Stimulated activated CD8-positive, alpha-beta memory T cell treated with anti-CD3 and anti-CD28 coated beads, Interleukin-7, amount 100 ng/mL, for 1 hour (primary cell): ENCODE measurements around the gene GFOD2.
"Not testable (repeated sequence)": the region's sequence is repeated elsewhere in the genome, so short reads cannot be mapped to it uniquely, and the experiment has no call there.

Experiments
- DNase-seq, 2 donors: peaks; one replicate each; pipeline ENCODE4 v3.0.0-alpha.2; 2020; ENCODE audit warnings: low read depth in 2 of 2

The GFOD2 gene

DNA sequence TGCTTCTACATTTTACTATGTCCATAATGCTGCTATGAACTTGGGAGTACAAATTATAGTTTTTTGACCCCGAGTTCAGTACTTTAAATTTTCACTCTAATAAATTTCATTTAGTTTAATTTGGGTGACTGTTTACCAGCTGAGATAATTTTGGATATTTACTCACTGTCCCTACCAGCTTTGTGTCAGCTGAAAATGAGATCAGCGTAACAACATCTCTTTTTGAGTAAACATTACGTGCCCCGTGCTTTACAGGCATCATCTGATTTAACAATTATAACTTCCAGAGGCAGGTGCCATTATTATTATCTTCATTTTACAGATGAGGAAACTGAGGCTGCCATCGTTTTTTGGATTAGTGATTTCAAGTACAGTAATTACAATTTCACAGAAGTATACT is 15.0 kb downstream of the GFOD2 start:
- no peak for DNase-seq

- DNase-seq: no peak
Measured at GRCh38 chr16:67703626-67704025, 15.5 kb downstream of the GFOD2 start.

- DNase-seq: no peak
Measured at GRCh38 chr16:67702130-67702529, 17.0 kb downstream of the GFOD2 start.

DNA sequence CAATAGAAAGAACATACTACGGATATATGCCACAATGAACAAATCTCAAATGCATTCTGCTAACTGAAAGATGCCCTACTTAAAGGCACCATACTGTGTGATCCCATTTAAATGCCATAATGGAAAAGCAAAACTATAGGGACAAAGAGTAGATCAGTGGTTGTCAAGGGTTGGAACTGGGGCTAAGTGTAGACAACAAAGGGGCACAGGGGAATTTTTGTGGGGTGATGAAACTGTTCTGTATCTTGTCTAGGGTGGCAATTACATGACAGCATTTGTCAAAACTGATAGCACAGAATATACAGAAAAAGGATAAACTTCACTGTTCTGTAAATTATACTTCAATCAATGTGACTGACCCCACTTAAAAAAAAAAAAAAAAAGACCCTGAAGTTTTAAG is 17.7 kb downstream of the GFOD2 start:
- no peak for DNase-seq

DNA sequence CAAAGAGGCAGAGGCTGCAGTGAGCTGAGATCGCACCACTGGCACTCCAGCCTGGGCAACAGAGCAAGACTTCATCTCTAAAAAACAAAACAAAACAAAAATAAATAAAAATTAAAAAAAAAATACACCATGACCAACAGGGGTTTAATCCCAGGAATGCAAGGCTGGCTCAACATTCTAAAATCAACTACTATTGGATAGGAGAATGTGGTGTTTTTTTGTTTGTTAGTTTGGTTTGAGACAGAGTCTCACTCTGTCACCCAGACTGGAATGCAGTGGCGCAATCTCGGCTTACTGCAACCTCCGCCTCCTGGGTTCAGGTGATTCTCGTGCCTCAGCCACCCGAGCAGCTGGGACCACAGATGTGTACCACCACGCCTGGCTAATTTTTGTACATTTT is 19.9 kb downstream of the GFOD2 start:
- no peak for DNase-seq

- no peak for DNase-seq
Measured at GRCh38 chr16:67697422-67698185, 21.5 kb downstream of the GFOD2 start.

GRCh38 chr16:67694611-67695010 is 24.5 kb downstream of the GFOD2 start:
- no peak for DNase-seq

- DNase-seq: not testable (repeated sequence)
Measured at GRCh38 chr16:67693517-67694285, 25.4 kb downstream of the GFOD2 start.

DNA sequence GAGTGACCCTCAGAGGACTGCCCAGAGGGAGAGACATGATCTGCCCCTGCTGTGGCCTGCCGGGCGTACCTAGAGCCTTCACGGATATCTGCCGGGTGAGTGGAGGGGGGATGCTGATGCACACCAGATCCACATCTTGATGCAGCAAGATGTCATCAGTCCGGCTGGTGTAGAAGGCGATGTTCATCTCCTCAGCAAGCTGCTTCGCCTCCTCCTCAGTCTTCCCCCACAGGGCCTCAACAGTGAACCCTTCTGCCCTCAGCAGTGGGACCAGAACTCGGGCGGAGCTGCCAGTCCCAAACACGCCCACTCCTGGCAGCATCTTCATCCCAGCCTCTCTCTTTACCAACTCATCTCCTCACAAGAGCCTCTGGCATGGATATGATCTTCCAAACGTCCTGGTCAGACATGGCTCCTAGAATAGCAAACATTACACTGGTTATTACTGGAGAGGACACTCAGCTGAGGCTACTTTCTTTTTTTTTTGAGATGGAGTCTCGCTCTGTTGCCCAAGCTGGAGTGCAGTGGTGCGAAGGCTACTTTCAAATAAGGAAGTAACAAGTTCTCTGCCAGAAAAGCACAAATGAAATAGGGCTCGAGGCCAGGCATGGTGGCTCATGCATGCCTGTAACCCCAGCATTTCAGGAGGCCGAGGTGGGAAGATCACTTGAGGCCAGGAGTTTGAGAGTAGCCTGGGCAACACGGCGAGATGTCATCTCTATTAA is 33.6 kb downstream of the GFOD2 start:
- DNase-seq: no peak

GRCh38 chr16:67683767-67684166 is 35.3 kb downstream of the GFOD2 start:
- DNase-seq: no peak

GRCh38 chr16:67679935-67680897 is 38.9 kb downstream of the GFOD2 start:
- no peak for DNase-seq

GRCh38 chr16:67678354-67679023 is 40.6 kb downstream of the GFOD2 start:
- no peak for DNase-seq

DNA sequence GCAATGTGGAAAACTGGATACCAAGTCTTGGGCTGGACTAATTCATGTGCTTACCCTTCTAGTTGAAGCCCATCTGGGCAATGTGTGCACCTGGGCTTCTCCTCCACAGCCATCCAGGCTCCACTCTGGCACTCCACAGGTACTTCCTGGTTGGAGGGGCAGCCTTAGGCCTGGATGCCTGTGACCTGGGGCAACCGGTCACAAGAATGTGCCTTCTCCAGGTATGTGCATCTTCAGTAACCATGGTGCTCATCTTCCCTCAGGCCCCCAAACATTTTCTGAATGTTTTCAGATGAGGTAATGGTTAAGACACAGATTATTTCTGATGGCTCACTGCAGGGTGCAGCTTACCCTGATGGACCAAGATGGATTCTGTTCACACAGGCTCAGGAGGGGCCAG is 41.4 kb downstream of the GFOD2 start:
- no peak for DNase-seq

GRCh38 chr16:67676939-67677338 is 42.2 kb downstream of the GFOD2 start:
- no peak for DNase-seq

- DNase-seq: no peak
Measured at GRCh38 chr16:67676516-67676915, 42.6 kb downstream of the GFOD2 start.

DNA sequence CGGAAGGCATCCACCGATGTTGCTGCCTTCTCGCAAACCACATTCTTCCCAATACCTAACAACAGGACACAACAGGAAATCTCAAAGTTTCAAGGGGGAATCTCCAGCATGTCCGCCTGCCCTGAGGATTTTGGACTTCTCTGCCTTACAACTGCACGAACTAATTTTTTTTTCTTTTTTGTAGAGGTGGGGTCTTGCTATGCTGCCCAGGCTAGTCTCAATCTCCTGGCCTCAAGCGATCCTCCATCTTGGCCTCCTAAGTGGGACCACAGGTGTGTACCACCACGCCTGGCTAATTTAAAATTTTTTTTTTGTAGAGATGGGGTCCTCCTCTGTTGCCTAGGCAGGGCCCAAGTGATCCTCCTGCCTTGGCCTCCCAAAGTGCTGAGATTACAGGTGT is 43.1 kb downstream of the GFOD2 start:
- no peak for DNase-seq

GRCh38 chr16:67675579-67675935 is 43.6 kb downstream of the GFOD2 start:
- no peak for DNase-seq

GRCh38 chr16:67674851-67675578 is 44.1 kb downstream of the GFOD2 start:
- no peak for DNase-seq

DNA sequence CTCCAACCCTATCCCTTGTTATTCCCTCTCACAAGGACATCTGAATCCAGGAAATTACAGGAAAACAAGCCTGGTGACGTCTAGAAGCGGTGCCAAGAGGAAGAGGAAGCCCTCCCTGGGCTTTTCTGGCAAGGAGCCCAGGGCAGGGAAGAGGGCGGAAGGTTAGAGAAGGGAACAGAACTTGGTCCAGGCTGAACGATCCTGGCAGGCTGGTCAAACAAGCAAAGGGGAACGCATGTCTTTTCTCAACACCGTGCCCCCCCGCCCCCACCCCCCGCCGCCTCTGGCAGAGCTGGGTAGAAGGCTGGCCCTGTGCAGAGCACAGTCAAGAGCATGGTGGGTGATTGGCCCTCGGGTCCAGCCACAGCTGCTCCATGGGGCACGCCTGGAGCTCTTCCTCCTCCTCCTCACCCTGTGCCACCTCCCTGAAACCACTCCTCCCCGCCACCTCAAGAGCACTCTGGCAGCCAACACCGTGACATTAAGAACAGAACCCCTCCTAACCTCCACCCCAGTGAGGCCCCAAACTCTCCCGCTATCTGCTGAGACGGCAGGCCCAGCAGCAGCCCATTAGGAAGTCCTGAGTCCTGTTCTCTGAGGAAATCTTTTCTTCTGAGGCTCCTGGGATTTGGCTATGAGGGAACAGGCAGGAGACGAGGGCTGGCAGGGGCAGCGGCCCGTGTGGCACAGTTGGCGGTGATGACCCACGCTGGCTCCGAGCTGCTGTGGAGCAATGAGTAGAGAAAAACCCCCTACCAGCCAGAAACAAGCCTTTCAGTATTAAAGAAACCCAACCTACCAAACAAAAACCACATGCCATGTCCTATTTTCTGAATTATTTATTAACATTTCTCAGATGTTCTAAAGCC is 45.2 kb downstream of the GFOD2 start:
- no peak for DNase-seq
